H1 (cell line): ENCODE results near the gene PVALB. TPM values are rescaled to one million over a fixed set of nuclear protein-coding genes. Genes with fewer than 3 reads are reported as not detected.

Experiments used
- CTCF ChIA-PET: fragments of 300-600 bp; sonication (Branson Sonifier 250); formaldehyde crosslinking; loops from one replicate; lab custom pipeline; 2021; ENCODE audit not compliant: partially characterized antibody; lab: Charles Lee
- POLR2A ChIA-PET: fragments of 300-600 bp; sonication (Branson Sonifier 250); formaldehyde crosslinking; loops from one replicate; lab custom pipeline; 2021; ENCODE audit warnings: inconsistent platforms; ENCODE audit not compliant: partially characterized antibody; lab: Charles Lee
- DNase-seq, 2 experiments: peaks; one replicate each; pipeline versions ENCODE4 v3.0.0 to v3.0.0-alpha.2; 2010 to 2022; ENCODE audit warnings: low spot score in 2 of 2, low read depth in 1 of 2, mixed read lengths in 1 of 2
- FAIRE-seq: peaks from 2 replicates; lab custom pipeline; 2011; peaks lifted over from hg19 to GRCh38; lab: Jason Lieb, UNC
- H2AFZ ChIP-seq: 2 replicates; pipeline ENCODE4 v1.8.1; 2012; ENCODE audit warnings: low read length, inconsistent platforms
- H2AK5ac ChIP-seq: 2 replicates; pipeline ENCODE4 v1.6.1; 2013; ENCODE audit warnings: low read depth, low read length
- H2BK120ac ChIP-seq: replicated peaks from 2 replicates; pipeline ENCODE3; 2013; ENCODE audit warnings: low read depth, low read length, inconsistent platforms
- H2BK12ac ChIP-seq: 2 replicates; pipeline ENCODE4 v1.6.1; 2013; ENCODE audit warnings: low read depth, low read length
- H2BK15ac ChIP-seq: 2 replicates; pipeline ENCODE4 v1.6.1; 2013; ENCODE audit warnings: low read length
- H2BK20ac ChIP-seq: 2 replicates; pipeline ENCODE4 v1.6.1; 2013; ENCODE audit warnings: low read length
- H2BK5ac ChIP-seq: 2 replicates; pipeline ENCODE4 v1.6.1; 2013; ENCODE audit warnings: low read depth, low read length
- H3K14ac ChIP-seq: 2 replicates; pipeline ENCODE4 v1.6.1; 2013; ENCODE audit warnings: inconsistent platforms; ENCODE audit not compliant: insufficient read length
- H3K18ac ChIP-seq: 2 replicates; pipeline ENCODE4 v1.6.1; 2013; ENCODE audit warnings: low read length; ENCODE audit errors: extremely low read depth
- H3K23ac ChIP-seq: 2 replicates; pipeline ENCODE4 v1.6.1; 2013; ENCODE audit warnings: inconsistent platforms; ENCODE audit not compliant: insufficient read length
- H3K23me2 ChIP-seq: 2 replicates; pipeline ENCODE4 v1.6.1; 2013; ENCODE audit warnings: low read depth, low read length
- H3K27ac ChIP-seq: 2 replicates; pipeline ENCODE4 v1.6.1; 2011; ENCODE audit warnings: low read depth, low read length, inconsistent platforms
- H3K27me3 ChIP-seq, 4 experiments: replicated peaks in 1 of 4; 1 replicate in 1 of 4; 2 replicates in 3 of 4; pipeline versions ENCODE4 v1.6.1 to v1.8.1; 2011 to 2013; ENCODE audit warnings: low read length in 3 of 4, mild to moderate bottlenecking in 3 of 4, inconsistent platforms in 2 of 4, mixed read lengths in 2 of 4, moderate library complexity in 1 of 4; ENCODE audit not compliant: control insufficient read depth in 3 of 4, insufficient read depth in 3 of 4; ENCODE audit errors: extremely low read depth in 1 of 4
- H3K36me3 ChIP-seq, 4 experiments: 2 replicates each; pipeline versions ENCODE4 v1.6.1 to v1.8.1; 2011 to 2013; ENCODE audit warnings: mild to moderate bottlenecking in 4 of 4, low read length in 3 of 4, moderate library complexity in 2 of 4, control low read depth in 1 of 4, inconsistent platforms in 1 of 4; ENCODE audit not compliant: insufficient read depth in 4 of 4, control insufficient read depth in 2 of 4
- H3K4ac ChIP-seq: replicated peaks from 2 replicates; pipeline ENCODE3; 2013; ENCODE audit warnings: low read length, low read depth, mixed read lengths, inconsistent platforms; ENCODE audit not compliant: insufficient read length
- H3K4me1 ChIP-seq, 4 experiments: replicated peaks in 1 of 4; 1 replicate in 1 of 4; 2 replicates in 3 of 4; pipeline versions ENCODE4 v1.6.1 to v1.8.1; 2011 to 2013; ENCODE audit warnings: low read length in 3 of 4, inconsistent platforms in 2 of 4, mixed read lengths in 1 of 4; ENCODE audit not compliant: insufficient read depth in 4 of 4, control insufficient read depth in 3 of 4
- H3K4me2 ChIP-seq, 2 experiments: 2 replicates each; pipeline versions ENCODE4 v1.6.1 to v1.8.1; 2011 to 2013; ENCODE audit warnings: low read depth in 2 of 2, low read length in 2 of 2, control low read depth in 1 of 2, inconsistent platforms in 1 of 2, mild to moderate bottlenecking in 1 of 2; ENCODE audit not compliant: insufficient read depth in 1 of 2
- H3K4me3 ChIP-seq, 4 experiments: fragments of 200-600, 300-600 bp in 1 of 4; sonication (generic), shearing (Covaris generic), sonication (Bioruptor Twin) in 1 of 4; 2 replicates each; pipeline versions ENCODE4 v1.5.1 to v1.8.1; 2011 to 2016; ENCODE audit warnings: low read length in 4 of 4, low read depth in 3 of 4, control low read depth in 2 of 4, inconsistent platforms in 2 of 4, mild to moderate bottlenecking in 2 of 4, mixed read lengths in 1 of 4, moderate library complexity in 1 of 4; ENCODE audit not compliant: insufficient read depth in 2 of 4; ENCODE audit errors: extremely low read depth in 1 of 4
- H3K56ac ChIP-seq: replicated peaks from 2 replicates; pipeline ENCODE3; 2013; ENCODE audit warnings: low read depth, mild to moderate bottlenecking, mixed read lengths, low read length, inconsistent platforms; ENCODE audit not compliant: insufficient read length
- H3K79me1 ChIP-seq: 2 replicates; pipeline ENCODE4 v1.6.1; 2013; ENCODE audit warnings: low read depth, low read length, control low read depth
- H3K79me2 ChIP-seq, 2 experiments: 2 replicates each; pipeline versions ENCODE4 v1.6.1 to v1.8.1; 2012 to 2013; ENCODE audit warnings: low read length in 2 of 2, mild to moderate bottlenecking in 2 of 2, inconsistent platforms in 1 of 2; ENCODE audit not compliant: insufficient read depth in 2 of 2, control insufficient read depth in 1 of 2
- H3K9ac ChIP-seq, 4 experiments: replicated peaks in 1 of 4; 1 replicate in 1 of 4; 2 replicates in 3 of 4; pipeline versions ENCODE4 v1.6.1 to v1.8.1; 2011 to 2013; ENCODE audit warnings: low read depth in 3 of 4, low read length in 3 of 4, control low read depth in 2 of 4, mild to moderate bottlenecking in 2 of 4, moderate library complexity in 2 of 4, inconsistent platforms in 1 of 4; ENCODE audit errors: extremely low read depth in 1 of 4
- H3K9me3 ChIP-seq, 2 experiments: 2 replicates each; pipeline versions ENCODE4 v1.6.1 to v1.8.1; 2012 to 2013; ENCODE audit warnings: mild to moderate bottlenecking in 2 of 2, moderate library complexity in 2 of 2, control low read depth in 1 of 2, inconsistent platforms in 1 of 2, low read depth in 1 of 2, low read length in 1 of 2, mixed read lengths in 1 of 2; ENCODE audit not compliant: insufficient read depth in 2 of 2
- H4K20me1 ChIP-seq, 2 experiments: replicated peaks in 1 of 2; 2 replicates each; pipeline versions ENCODE3 to v1.8.1; 2011 to 2013; ENCODE audit warnings: inconsistent platforms in 2 of 2, low read length in 2 of 2, mild to moderate bottlenecking in 1 of 2; ENCODE audit not compliant: insufficient read depth in 2 of 2, control insufficient read depth in 1 of 2
- H4K5ac ChIP-seq: 2 replicates; pipeline ENCODE4 v1.6.1; 2013; ENCODE audit warnings: low read length, low read depth, mixed read lengths, inconsistent platforms; ENCODE audit not compliant: insufficient read length
- H4K8ac ChIP-seq: 2 replicates; pipeline ENCODE4 v1.8.0; 2013; ENCODE audit warnings: mild to moderate bottlenecking, moderate library complexity, low read length, inconsistent platforms; ENCODE audit not compliant: insufficient read depth; ENCODE audit errors: extremely low read depth
- H4K91ac ChIP-seq: replicated peaks from 2 replicates; pipeline ENCODE3; 2013; ENCODE audit warnings: low read length, mixed read lengths, inconsistent platforms; ENCODE audit not compliant: insufficient read length
- BRCA1 ChIP-seq: IDR thresholded peaks from 2 replicates; pipeline ENCODE4 v1.6.1; 2012; ENCODE audit warnings: low read depth, low read length, improper control_type of control experiment
- CBX8 ChIP-seq: fragments of 300-800, 300-1000 bp; sonication (generic); IDR thresholded peaks from 2 replicates; pipeline ENCODE4 v1.7.1; 2016; ENCODE audit warnings: low read depth, low read length, borderline replicate concordance
- HDAC6 ChIP-seq: IDR thresholded peaks from one replicate; pipeline ENCODE4 v1.7.1; 2012; ENCODE audit warnings: low read depth, mild to moderate bottlenecking, inconsistent platforms, low read length, moderate library complexity
- PHF8 ChIP-seq: fragments of 200-600 bp; sonication (generic); conservative IDR thresholded peaks from 2 replicates; pipeline ENCODE4 v1.7.1; 2012; ENCODE audit warnings: low read depth, mild to moderate bottlenecking, inconsistent platforms, low read length, moderate library complexity
- RBBP5 ChIP-seq: IDR thresholded peaks from 2 replicates; pipeline ENCODE4 v1.7.1; 2012; ENCODE audit warnings: low read depth, mild to moderate bottlenecking, inconsistent platforms, low read length, moderate library complexity, borderline replicate concordance
- RNF2 ChIP-seq: fragments of 200-900, 300-1000 bp; sonication (generic); IDR thresholded peaks from 2 replicates; pipeline ENCODE4 v1.7.1; 2016; ENCODE audit warnings: borderline replicate concordance, low read depth, mild to moderate bottlenecking, antibody characterized with exemption, low read length; ENCODE audit not compliant: poor library complexity, severe bottlenecking; ENCODE audit errors: missing control alignments
- SIN3A ChIP-seq, 2 experiments: IDR thresholded peaks in 1 of 2; conservative IDR thresholded peaks in 1 of 2; 2 replicates each; pipeline ENCODE4 v1.6.1; 2011 to 2012; ENCODE audit warnings: low read length in 2 of 2, improper control_type of control experiment in 1 of 2, low read depth in 1 of 2, mild to moderate bottlenecking in 1 of 2
- TEAD4 ChIP-seq: IDR thresholded peaks from 2 replicates; pipeline ENCODE4 v1.6.1; 2012; ENCODE audit warnings: low read depth, low read length, inconsistent platforms, mixed read lengths
- WGBS, 2 experiments: shearing (Covaris generic) in 1 of 2; methylation state at CpG; one replicate each; pipeline versions ENCODE4 v1.1.6 to v1.1.7; 2013 to 2015; ENCODE audit warnings: low lambda C conversion rate in 2 of 2, mixed read lengths in 2 of 2, inconsistent platforms in 1 of 2, low coverage in 1 of 2, missing lambda C conversion rate in 1 of 2; ENCODE audit not compliant: insufficient replicate concordance in 2 of 2, insufficient coverage in 1 of 2, insufficient read length in 1 of 2; ENCODE audit errors: extremely low coverage in 1 of 2, missing lambda C conversion rate in 1 of 2; 5-methylcytosine and 5-hydroxymethylcytosine counted together
- polyA plus RNA-seq, 7 experiments: library from polyadenylated mRNA; depleted of rRNA in 3 of 7; stranded (reverse) in 5 of 7; unstranded in 2 of 7; fragments of >200 nt in 5 of 7; fragments of 200-250 nt in 2 of 7; gene quantifications; 1 replicate in 5 of 7; 2 replicates in 1 of 7; 4 replicates in 1 of 7; pipeline versions ENCODE4 v1.2.1 to v1.2.3, GENCODE V29; 2011 to 2013; ENCODE audit warnings: missing spikeins in 2 of 7, mixed read lengths in 2 of 7
- total RNA-seq: library from RNA; stranded (reverse); fragmentation: NEBNext Ultra II Directional; extraction: Animal tissue kit (Norgen Biotek cat#: 25700); gene quantifications from 2 replicates; pipeline ENCODE4 v1.2.1, GENCODE V29; 2021
- TF ChIP-seq, protein P1 (sequence below): IDR thresholded peaks from 2 replicates; pipeline ENCODE4 v1.6.1; 2012; ENCODE audit warnings: inconsistent platforms
- TF ChIP-seq, protein P2 (sequence below), 3 experiments: IDR thresholded peaks; 1 replicate in 2 of 3; 2 replicates in 1 of 3; pipeline versions ENCODE4 v1.5.1 to v1.6.1; 2011; ENCODE audit warnings: low read length in 3 of 3, mild to moderate bottlenecking in 3 of 3, inconsistent platforms in 2 of 3, low read depth in 1 of 3, moderate library complexity in 1 of 3; ENCODE audit not compliant: insufficient read depth in 1 of 3; ENCODE audit errors: control extremely low read depth in 1 of 3

The PVALB gene
- total and polyA plus RNA-seq, 2 of the 8 experiments (the other 6 are each of a cell fraction or from before 2014, with no cell fraction given), result 1.7 to 5.4 TPM

DNA sequence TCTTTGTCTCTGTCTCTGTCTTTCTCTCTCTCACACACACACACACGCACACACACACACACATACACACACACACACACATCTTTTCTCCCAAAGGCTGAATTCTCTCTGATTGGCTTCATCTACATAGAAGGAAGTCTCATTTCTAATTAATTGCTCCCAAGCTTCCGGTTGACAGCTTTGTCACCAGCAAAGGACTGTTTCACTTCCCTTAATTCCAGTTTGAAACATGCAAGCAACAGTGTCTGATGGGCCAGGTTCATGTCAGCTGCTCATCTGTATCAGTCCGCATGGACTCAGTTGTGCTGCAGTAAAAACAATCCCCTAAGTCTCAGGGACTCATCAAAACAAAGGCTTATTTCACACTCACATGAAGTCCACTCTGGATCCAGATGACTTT lies 16.2 kb upstream of the PVALB start:
- H3K14ac ChIP-seq, result no peak overlapping the region
- WGBS, 2 experiments, result 80% methylated on average over 3 of the region's 3 CpGs; no CpG with 5 or more reads in 1 of the 2 experiments
- H2AK5ac ChIP-seq, result no peak overlapping the region
- H3K4me2 ChIP-seq, result no peak overlapping the region
- no peak overlapping the region for H2BK20ac ChIP-seq
- no peaks in the 10 kb centered on the region for H4K20me1 ChIP-seq
- H3K23me2 ChIP-seq, result peaks cover 2% of the 10 kb centered on the region; the same call in 1 of the 2 replicates
- no peak overlapping the region for H2BK15ac ChIP-seq
- no peak overlapping the region for H4K5ac ChIP-seq
- no peak overlapping the region for H3K27ac ChIP-seq
- no peaks in the 10 kb centered on the region for H3K4me1 ChIP-seq
- DNase-seq, result no peak
- ChIA-PET POLR2A (interaction anchor here (2.3 kb wide), 1 partner anchor 15 kb away, joined by 6 read pairs; no protein-coding TSS in a partner anchor), CTCF (interaction anchor here (1.5 to 3.2 kb wide), 2 partner anchors 14 to 23 kb away, joined by 7 to 10 read pairs; no protein-coding TSS in a partner anchor)
- H3K79me2 ChIP-seq, result no peaks in the 10 kb centered on the region
- no peak overlapping the region for H3K4me3 ChIP-seq
- no peak overlapping the region for H4K91ac ChIP-seq
- no peak overlapping the region for H2AFZ ChIP-seq
- no peak for FAIRE-seq
- H3K18ac ChIP-seq, result no peak overlapping the region
- no peak overlapping the region for H2BK5ac ChIP-seq
- no peak overlapping the region for H2BK120ac ChIP-seq
- H3K4ac ChIP-seq, result no peak overlapping the region
- H3K9me3 ChIP-seq, result peaks cover 2% of the 10 kb centered on the region in 2 experiments; a peak in 1 of 4 replicates
- no peak overlapping the region for H3K23ac ChIP-seq
- H3K56ac ChIP-seq, result no peak overlapping the region
- no peaks in the 10 kb centered on the region for H3K79me1 ChIP-seq
- no peaks in the 10 kb centered on the region for H3K36me3 ChIP-seq
- no peak overlapping the region for H2BK12ac ChIP-seq
- no peak overlapping the region for H4K8ac ChIP-seq
- no peaks in the 10 kb centered on the region; a peak in 1 of 7 replicates for H3K27me3 ChIP-seq
- no peak overlapping the region for H3K9ac ChIP-seq
- TF ChIP-seq, protein P1, sequence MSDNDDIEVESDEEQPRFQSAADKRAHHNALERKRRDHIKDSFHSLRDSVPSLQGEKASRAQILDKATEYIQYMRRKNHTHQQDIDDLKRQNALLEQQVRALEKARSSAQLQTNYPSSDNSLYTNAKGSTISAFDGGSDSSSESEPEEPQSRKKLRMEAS, result no peak
- no peak for TF ChIP-seq BRCA1
- no peak for TF ChIP-seq SIN3A (conservative IDR thresholded peaks at IDR 0.05 in 1 of 2, IDR thresholded peaks at IDR 0.05 in 1 of 2; ENCODE audit: low read depth in 1 of 2, low read length in 2 of 2)
- TF ChIP-seq, protein P2, sequence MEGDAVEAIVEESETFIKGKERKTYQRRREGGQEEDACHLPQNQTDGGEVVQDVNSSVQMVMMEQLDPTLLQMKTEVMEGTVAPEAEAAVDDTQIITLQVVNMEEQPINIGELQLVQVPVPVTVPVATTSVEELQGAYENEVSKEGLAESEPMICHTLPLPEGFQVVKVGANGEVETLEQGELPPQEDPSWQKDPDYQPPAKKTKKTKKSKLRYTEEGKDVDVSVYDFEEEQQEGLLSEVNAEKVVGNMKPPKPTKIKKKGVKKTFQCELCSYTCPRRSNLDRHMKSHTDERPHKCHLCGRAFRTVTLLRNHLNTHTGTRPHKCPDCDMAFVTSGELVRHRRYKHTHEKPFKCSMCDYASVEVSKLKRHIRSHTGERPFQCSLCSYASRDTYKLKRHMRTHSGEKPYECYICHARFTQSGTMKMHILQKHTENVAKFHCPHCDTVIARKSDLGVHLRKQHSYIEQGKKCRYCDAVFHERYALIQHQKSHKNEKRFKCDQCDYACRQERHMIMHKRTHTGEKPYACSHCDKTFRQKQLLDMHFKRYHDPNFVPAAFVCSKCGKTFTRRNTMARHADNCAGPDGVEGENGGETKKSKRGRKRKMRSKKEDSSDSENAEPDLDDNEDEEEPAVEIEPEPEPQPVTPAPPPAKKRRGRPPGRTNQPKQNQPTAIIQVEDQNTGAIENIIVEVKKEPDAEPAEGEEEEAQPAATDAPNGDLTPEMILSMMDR (IDR thresholded peaks at IDR 0.05; ENCODE audit: control extremely low read depth in 1 of 3, insufficient read depth in 1 of 3, low read depth in 1 of 3, low read length in 3 of 3), result no peak
- TF ChIP-seq TEAD4, result no peak
- TF ChIP-seq CBX8, result no peak
- no peak for TF ChIP-seq RNF2
- no peak for TF ChIP-seq RBBP5
- TF ChIP-seq HDAC6, result no peak
- TF ChIP-seq PHF8, result no peak
